Mesodermal cell (in vitro differentiated cells): Measurements from ENCODE around the gene IKZF5.

Source experiments
- H3K27ac ChIP-seq: 2 replicates; pipeline ENCODE4 v1.7.0; 2013; ENCODE audit warnings: mild to moderate bottlenecking, low read depth, low read length, moderate library complexity; ENCODE audit not compliant: severe bottlenecking
- H3K36me3 ChIP-seq: 2 replicates; pipeline ENCODE4 v1.7.1; 2013; ENCODE audit warnings: mild to moderate bottlenecking, low read length, moderate library complexity; ENCODE audit not compliant: control insufficient read depth, insufficient read depth
- H3K4me1 ChIP-seq: one replicate; pipeline ENCODE4 v1.7.1; 2013; ENCODE audit warnings: mild to moderate bottlenecking, low read length; ENCODE audit not compliant: insufficient read depth, control insufficient read depth, poor library complexity, severe bottlenecking
- H3K4me3 ChIP-seq: 2 replicates; pipeline ENCODE4 v1.7.0; 2013; ENCODE audit warnings: low read length, control low read depth, mild to moderate bottlenecking; ENCODE audit not compliant: insufficient read depth, poor library complexity, severe bottlenecking; ENCODE audit errors: extremely low read depth
- H3K9me3 ChIP-seq: 2 replicates; pipeline ENCODE4 v1.7.1; 2013; ENCODE audit warnings: mild to moderate bottlenecking, low read length, moderate library complexity; ENCODE audit not compliant: control insufficient read depth
- WGBS, 2 experiments: methylation state at CpG; one replicate each; pipeline ENCODE4 v1.1.5; 2013; ENCODE audit warnings: missing lambda C conversion rate in 2 of 2; ENCODE audit not compliant: insufficient coverage in 2 of 2; 5-methylcytosine and 5-hydroxymethylcytosine counted together

The IKZF5 gene

DNA sequence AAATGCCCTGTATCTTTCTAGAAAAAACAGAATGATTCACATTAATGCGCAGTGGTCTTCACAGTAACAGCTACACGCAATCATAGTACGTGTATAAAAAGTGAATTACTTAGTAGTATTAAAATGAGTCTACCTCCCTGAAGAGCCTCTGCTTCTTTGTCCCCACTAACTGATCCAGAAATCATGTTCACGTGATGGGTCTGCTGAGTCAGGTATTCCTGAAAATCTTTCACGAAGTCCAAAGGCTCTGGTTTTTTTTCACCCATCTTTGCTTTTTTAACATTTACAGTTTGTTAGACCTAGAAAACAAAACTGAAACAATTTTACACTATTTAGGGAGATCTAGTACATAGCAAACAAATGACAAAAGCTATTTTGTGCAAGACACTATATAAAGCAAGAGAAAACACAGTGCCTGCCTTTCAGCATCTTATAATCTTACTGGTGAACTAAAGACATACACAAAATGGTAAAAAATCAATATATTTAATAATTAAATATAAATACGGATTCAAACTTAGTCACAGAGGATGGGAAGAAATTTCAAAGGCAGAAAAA is 10.2 kb downstream of the IKZF5 start:
- Histone ChIP-seq H3K9me3 (no peaks in the 10 kb centered on the region), H3K4me1 (no peaks in the 10 kb centered on the region), H3K4me3 (no peak overlapping the region), H3K36me3 (peaks cover 43% of the 10 kb centered on the region), H3K27ac (no peak overlapping the region)
- WGBS, 2 experiments: 83 to 100% methylated on average over 2 of the region's 6 CpGs

DNA sequence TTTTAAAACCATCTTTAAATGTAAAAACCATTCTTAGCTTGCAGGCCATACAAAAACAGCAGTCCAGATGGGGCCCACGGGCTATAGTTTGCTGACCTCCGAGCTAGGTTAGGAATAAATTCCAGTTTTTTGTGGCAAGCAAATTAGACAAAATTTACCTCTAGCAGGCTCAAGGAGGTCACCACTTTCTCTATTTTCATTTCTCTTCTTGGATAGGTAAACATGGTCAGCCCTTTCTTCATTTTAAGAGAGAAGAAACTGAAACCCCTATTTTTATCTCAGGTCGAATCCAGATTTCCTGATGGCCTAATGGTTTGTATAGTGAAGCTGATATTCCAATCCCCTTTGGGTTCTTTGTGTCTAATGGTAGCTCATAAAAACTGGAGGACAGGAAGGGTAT is 10.7 kb downstream of the IKZF5 start:
- Histone ChIP-seq H3K4me1 (no peaks in the 10 kb centered on the region), H3K9me3 (no peaks in the 10 kb centered on the region), H3K27ac (no peak overlapping the region), H3K4me3 (no peak overlapping the region), H3K36me3 (peaks cover 43% of the 10 kb centered on the region)
- 100% methylated on average over 2 of the region's 3 CpGs; no CpG with 5 or more reads in 1 of the 2 experiments for WGBS, 2 experiments

DNA sequence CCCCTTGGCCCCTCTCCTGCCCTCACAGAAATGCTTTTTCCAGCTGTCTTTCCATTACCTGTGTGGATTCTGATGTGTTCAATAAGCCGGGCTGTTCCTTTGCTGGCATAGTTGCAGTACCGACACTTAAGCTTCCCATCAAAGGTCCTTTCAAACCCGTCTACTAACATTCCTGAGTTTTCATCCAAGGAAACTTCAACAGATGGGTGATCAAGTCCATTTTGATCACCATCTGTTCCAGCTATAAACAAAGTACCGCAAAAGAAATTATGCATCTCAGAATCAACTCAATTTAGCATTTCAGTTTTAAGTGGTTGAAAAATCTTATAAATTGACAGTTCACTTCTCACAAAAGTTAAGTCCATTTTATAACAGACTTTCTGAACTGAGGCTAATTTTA is 12.7 kb downstream of the IKZF5 start:
- 97 to 100% methylated on average over 3 of the region's 4 CpGs for WGBS, 2 experiments
- H3K4me1 ChIP-seq: no peaks in the 10 kb centered on the region
- no peaks in the 10 kb centered on the region for H3K9me3 ChIP-seq
- H3K4me3 ChIP-seq: no peak overlapping the region
- H3K36me3 ChIP-seq: peaks cover 43% of the 10 kb centered on the region
- H3K27ac ChIP-seq: no peak overlapping the region

DNA sequence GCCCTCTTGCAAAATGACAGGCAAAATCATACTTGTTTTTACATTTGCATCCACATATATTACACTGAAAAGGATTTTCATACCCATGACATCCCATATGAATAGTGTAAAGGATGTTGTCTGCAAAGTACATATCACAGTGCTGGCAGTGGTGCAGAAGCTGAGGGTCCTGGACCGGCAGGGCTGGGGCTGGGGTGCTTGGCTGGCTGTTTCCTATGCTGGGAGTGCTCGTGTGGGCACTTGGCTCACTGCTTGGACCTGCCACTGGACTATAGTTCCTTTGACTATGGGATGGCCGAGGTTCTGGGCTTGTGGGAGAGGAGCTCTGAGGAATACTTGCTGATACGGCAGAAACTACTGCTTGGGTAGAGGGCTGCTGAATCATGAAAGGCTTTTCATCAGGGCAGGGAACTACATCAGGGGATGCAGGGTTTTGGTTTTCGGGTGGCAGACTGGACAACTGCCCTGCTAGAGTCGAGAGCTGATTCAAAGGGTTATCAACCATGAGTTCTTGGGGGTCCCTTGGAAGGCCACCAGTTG is 14.7 kb downstream of the IKZF5 start:
- peaks cover 41% of the 10 kb centered on the region for H3K36me3 ChIP-seq
- H3K27ac ChIP-seq: no peak overlapping the region
- 81 to 98% methylated on average over 3 to 6 of the region's 6 CpGs for WGBS, 2 experiments
- H3K4me1 ChIP-seq: no peaks in the 10 kb centered on the region
- H3K4me3 ChIP-seq: no peak overlapping the region
- H3K9me3 ChIP-seq: no peaks in the 10 kb centered on the region

DNA sequence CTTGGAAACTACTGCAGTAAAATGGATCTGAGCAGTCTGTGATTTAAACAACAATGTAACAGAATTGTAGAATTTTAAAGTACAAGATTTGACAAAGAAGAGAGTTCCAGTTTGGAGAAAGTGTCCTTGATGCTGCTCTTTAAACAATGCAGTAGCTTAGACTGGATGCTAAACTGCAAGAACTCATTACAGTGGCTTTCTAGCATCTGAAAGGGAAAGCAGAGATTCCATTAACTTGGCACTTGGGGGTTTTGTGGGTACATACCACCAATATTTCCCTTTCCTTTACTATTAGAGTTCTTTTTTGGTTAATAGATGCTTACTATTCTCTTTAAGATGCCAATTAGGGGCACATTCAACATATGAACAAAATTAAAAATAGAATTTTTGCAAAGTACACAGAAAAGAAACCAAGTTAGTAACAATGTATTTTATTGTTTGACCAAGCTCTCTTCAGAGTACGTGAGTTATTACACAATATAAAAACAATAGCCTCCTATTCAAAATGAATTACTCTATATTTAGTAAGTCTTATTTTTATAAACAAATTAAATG is 16.5 kb downstream of the IKZF5 start:
- WGBS, 2 experiments: no CpG with 5 or more reads among the region's 1 CpG
- H3K4me3 ChIP-seq: no peak overlapping the region
- H3K36me3 ChIP-seq: peaks cover 27% of the 10 kb centered on the region
- H3K27ac ChIP-seq: no peak overlapping the region
- H3K4me1 ChIP-seq: no peaks in the 10 kb centered on the region
- H3K9me3 ChIP-seq: no peaks in the 10 kb centered on the region

DNA sequence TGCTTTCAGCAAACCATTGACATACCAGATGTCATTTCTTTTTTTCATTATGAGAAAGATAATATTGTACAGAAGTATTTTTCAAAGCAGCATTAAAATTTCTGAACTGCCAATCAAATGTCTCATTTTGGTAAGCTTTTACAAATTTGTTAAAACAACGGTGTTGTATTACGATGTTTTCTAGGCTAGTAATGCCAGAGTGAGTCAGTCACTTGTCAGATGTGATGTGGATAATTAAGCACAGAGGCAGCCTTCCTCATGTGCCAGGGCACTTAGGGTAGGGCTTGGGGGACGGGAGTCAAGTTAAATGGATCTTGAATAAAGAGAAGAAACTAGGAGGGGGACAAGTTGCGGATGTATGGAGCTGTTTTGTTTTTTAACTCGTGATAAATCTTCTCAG is 18.3 kb downstream of the IKZF5 start:
- H3K27ac ChIP-seq: no peak overlapping the region
- no peaks in the 10 kb centered on the region for H3K4me1 ChIP-seq
- H3K4me3 ChIP-seq: no peak overlapping the region
- H3K9me3 ChIP-seq: no peaks in the 10 kb centered on the region
- 59 to 77% methylated on average over 2 to 3 of the region's 5 CpGs for WGBS, 2 experiments
- H3K36me3 ChIP-seq: peaks cover 16% of the 10 kb centered on the region

DNA sequence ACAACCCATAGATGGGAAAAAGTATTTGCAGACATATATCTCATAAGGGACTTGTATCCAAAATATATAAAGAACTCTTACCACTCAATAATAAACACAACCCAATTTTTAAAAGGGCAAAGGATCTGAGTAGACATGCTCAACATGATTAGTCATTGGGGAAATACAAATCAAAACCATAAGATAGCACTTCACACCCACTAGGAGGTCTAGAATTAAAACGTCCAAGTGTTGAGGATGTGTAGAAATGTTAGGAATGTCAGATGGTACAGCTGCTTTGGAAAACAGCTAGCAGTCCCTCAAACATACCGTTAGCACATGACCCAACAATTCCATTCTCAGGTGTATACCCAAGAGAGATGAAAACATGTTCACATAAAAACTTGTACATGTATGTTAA is 20.1 kb downstream of the IKZF5 start:
- Histone ChIP-seq H3K4me1 (no peaks in the 10 kb centered on the region), H3K27ac (no peak overlapping the region), H3K4me3 (no peak overlapping the region), H3K36me3 (peaks cover 9% of the 10 kb centered on the region), H3K9me3 (no peaks in the 10 kb centered on the region)
- 40% methylated on average over 1 of the region's 2 CpGs; no CpG with 5 or more reads in 1 of the 2 experiments for WGBS, 2 experiments

DNA sequence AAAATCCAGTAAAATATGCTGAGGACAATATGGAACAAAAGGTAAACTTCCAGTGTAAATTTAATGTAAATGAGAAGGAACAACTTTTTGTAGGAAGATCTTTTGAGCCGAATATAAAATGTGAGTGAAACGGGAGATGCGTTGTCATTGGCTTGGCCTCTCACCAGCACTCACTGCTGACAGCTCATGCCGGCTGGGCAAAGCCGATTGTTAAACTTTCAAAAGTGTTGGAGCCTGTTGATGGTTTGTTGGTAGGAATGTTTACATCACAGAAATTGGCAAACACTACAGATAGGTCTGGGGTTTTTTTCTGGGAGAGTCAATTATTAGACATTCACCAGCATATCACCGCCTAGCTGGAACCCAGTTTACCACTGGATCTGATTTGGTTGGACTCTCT is 22.3 kb downstream of the IKZF5 start:
- 87 to 89% methylated on average over 3 to 4 of the region's 6 CpGs for WGBS, 2 experiments

DNA sequence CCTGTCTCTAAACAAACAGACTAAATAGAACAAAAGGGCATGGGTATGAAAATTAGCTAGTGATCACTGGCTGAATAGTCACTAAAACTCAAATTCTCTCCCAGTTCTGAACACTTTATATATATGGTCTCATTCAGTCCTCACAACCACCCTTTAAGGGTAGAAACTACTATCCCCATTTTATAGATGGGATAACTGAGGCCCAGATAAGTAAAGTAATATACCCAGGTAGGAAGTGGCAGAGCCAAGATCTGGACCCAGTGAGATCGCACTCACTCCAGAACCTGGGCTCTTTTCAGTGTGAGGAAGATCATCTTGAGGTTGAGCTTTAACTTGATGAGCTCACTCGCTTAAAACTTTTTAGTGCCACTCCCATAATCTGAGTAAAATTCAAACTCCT is 23.9 kb downstream of the IKZF5 start:
- WGBS, 2 experiments: 86 to 87% methylated on average over 1 to 2 of the region's 2 CpGs
- no peak overlapping the region for H3K27ac ChIP-seq
- no peak overlapping the region for H3K4me3 ChIP-seq
- H3K9me3 ChIP-seq: no peaks in the 10 kb centered on the region
- H3K4me1 ChIP-seq: no peaks in the 10 kb centered on the region
- peaks cover 9% of the 10 kb centered on the region for H3K36me3 ChIP-seq

More for the DNA sequence above, 22.3 kb downstream of the IKZF5 start:
- H3K9me3 ChIP-seq: no peaks in the 10 kb centered on the region
- no peak overlapping the region for H3K4me3 ChIP-seq
- H3K27ac ChIP-seq: no peak overlapping the region
- peaks cover 9% of the 10 kb centered on the region for H3K36me3 ChIP-seq
- no peaks in the 10 kb centered on the region for H3K4me1 ChIP-seq

DNA sequence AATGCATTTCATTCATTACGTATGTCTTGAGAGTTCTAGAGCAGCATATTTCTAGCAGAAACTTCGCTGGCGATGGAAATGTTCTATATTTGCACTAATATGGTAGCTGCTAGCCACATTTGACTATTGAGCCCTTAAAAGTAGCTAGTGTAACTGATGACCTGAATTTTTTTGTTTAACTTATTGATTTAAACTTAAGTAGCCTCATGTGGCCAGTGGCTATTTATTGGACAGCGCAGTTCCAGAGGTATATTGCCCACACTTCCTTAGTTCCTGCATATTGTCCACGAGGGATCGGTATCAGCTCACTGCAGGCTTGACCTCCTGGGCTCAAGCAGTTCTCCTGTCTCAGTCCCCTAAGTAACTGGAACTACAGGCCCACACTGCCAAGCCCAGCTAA is 24.7 kb downstream of the IKZF5 start:
- no peak overlapping the region for H3K27ac ChIP-seq
- no peak overlapping the region for H3K4me3 ChIP-seq
- peaks cover 9% of the 10 kb centered on the region for H3K36me3 ChIP-seq
- H3K4me1 ChIP-seq: no peaks in the 10 kb centered on the region
- no peaks in the 10 kb centered on the region for H3K9me3 ChIP-seq
- WGBS, 2 experiments: 94 to 99% methylated on average over 6 of the region's 6 CpGs

DNA sequence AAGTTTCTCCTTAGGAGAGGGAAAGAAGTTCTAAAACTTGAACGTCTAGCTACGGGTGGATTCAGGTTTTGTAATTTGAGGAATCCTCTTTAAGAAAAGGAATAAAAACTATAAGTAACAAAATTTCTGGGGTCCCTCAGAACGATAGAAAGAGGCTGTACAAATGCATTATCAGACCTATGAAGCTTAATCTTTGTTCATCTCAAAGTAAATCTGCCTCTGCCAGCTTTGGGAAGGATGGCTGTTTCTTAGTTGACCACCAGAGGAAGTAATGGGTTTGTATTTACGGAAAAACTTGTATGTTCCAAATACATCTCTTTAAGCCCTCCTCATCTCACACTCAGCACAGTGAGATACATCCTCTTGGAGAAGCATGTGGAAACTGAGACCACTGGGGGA is 27.5 kb downstream of the IKZF5 start:
- Histone ChIP-seq H3K4me3 (peak overlapping the region; percentile 57), H3K4me1 (no peaks in the 10 kb centered on the region), H3K9me3 (no peaks in the 10 kb centered on the region), H3K36me3 (peaks cover 9% of the 10 kb centered on the region), H3K27ac (no peak overlapping the region)
- 40% methylated on average over 1 of the region's 4 CpGs; no CpG with 5 or more reads in 1 of the 2 experiments for WGBS, 2 experiments
